K562 (cell line): ENCODE data around the gene PRKAR2B. TPM values are rescaled to one million over a fixed set of nuclear protein-coding genes. Genes with fewer than 3 reads are reported as not detected.

Experiments
- BMI1 ChIP-seq: fragments of 150-350 bp; IDR thresholded peaks from 2 replicates; pipeline ENCODE4 v1.6.1; 2014; ENCODE audit warnings: low read length
- EP400 ChIP-seq: fragments of 450-650 bp; IDR thresholded peaks from 2 replicates; pipeline ENCODE4 v1.6.1; 2017; ENCODE audit warnings: antibody characterized with exemption, mild to moderate bottlenecking, moderate library complexity
- HNRNPK ChIP-seq: fragments of 200-400 bp; formaldehyde crosslinking; IDR thresholded peaks from one replicate; pipeline ENCODE4 v1.6.1; 2018; ENCODE audit warnings: mild to moderate bottlenecking, low read depth, low read length; ENCODE audit not compliant: poor library complexity, severe bottlenecking
- KAT2B ChIP-seq: IDR thresholded peaks from one replicate; pipeline ENCODE4 v1.6.1; 2012; ENCODE audit warnings: low read depth, mild to moderate bottlenecking, control low read depth, inconsistent platforms, low read length, moderate library complexity
- MAFG ChIP-seq: fragments of 450-650 bp; conservative IDR thresholded peaks from 2 replicates; pipeline ENCODE4 v1.6.1; 2016; ENCODE audit warnings: missing genetic modification characterization, missing compliant biosample characterization
- MED1 ChIP-seq: sonication (generic); formaldehyde crosslinking; IDR thresholded peaks from 2 replicates; pipeline ENCODE4 v1.8.1; 2023; ENCODE audit warnings: missing genetic modification reagents, borderline replicate concordance
- NCOA4 ChIP-seq: fragments of 450-650 bp; IDR thresholded peaks from 2 replicates; pipeline ENCODE4 v1.6.1; 2018; ENCODE audit warnings: mild to moderate bottlenecking; ENCODE audit not compliant: partially characterized antibody
- NCOR1 ChIP-seq: fragments of 450-650 bp; IDR thresholded peaks from 2 replicates; pipeline ENCODE4 v1.6.1; 2016; ENCODE audit warnings: mild to moderate bottlenecking, moderate library complexity
- NFXL1 ChIP-seq: fragments of 450-650 bp; formaldehyde crosslinking; IDR thresholded peaks from 2 replicates; pipeline ENCODE4 v1.4.0; 2021; ENCODE audit warnings: mild to moderate bottlenecking
- NR3C1 ChIP-seq: sonication (generic); formaldehyde crosslinking; IDR thresholded peaks from 2 replicates; pipeline ENCODE4 v1.8.1; 2022; ENCODE audit warnings: missing genetic modification reagents
- PHB2 ChIP-seq: fragments of 450-650 bp; IDR thresholded peaks from 2 replicates; pipeline ENCODE4 v1.6.1; 2017; ENCODE audit warnings: low read depth
- RBM39 ChIP-seq: fragments of 200-400 bp; formaldehyde crosslinking; optimal IDR thresholded peaks from 2 replicates; pipeline ENCODE3; 2018; ENCODE audit warnings: low read depth, low read length
- RNF2 ChIP-seq: sonication (generic); IDR thresholded peaks from 2 replicates; pipeline ENCODE4 v1.6.1; 2016
- SP1 ChIP-seq: sonication (generic); formaldehyde crosslinking; IDR thresholded peaks from 2 replicates; pipeline ENCODE4 v1.8.1; 2022; ENCODE audit warnings: mild to moderate bottlenecking, missing genetic modification reagents
- STAT5B ChIP-seq: fragments of 250-450 bp; sonication (Bioruptor Pico); IDR thresholded peaks from 2 replicates; pipeline ENCODE4 v1.8.0; 2021; ENCODE audit warnings: mild to moderate bottlenecking, inconsistent platforms
- TAF15 ChIP-seq: fragments of 200-400 bp; formaldehyde crosslinking; IDR thresholded peaks from 2 replicates; pipeline ENCODE4 v1.6.1; 2017; ENCODE audit warnings: mild to moderate bottlenecking, low read depth, low read length, moderate library complexity
- ZFP1 ChIP-seq: fragments of 450-650 bp; formaldehyde crosslinking; IDR thresholded peaks from 2 replicates; pipeline ENCODE4 v1.4.0; 2020; ENCODE audit warnings: mild to moderate bottlenecking, mixed read lengths
- ZNF583 ChIP-seq: fragments of 250-450 bp; sonication (Bioruptor Pico); IDR thresholded peaks from 2 replicates; pipeline ENCODE4 v1.4.0; 2020
- polyA plus RNA-seq, 8 experiments: library from polyadenylated mRNA; depleted of rRNA in 4 of 8; stranded (reverse) in 5 of 8; unstranded in 3 of 8; fragments of >200 nt; fragmentation: Nextera tagmentation in 2 of 8; fragmentation: Illumina TruSeq in 1 of 8; extraction: Ambion mirVana in 2 of 8; extraction: Trizol in 1 of 8; gene quantifications; 2 replicates each; pipeline versions ENCODE4 v1.2.1 to v1.2.3, GENCODE V29; 2011 to 2014; ENCODE audit warnings: inconsistent platforms in 1 of 8, missing spikeins in 1 of 8
- total RNA-seq, 7 experiments: library from RNA; depleted of rRNA in 6 of 7; stranded (reverse); fragments of >200 nt in 6 of 7; fragmentation: Illumina TruSeq in 2 of 7; extraction: Trizol in 2 of 7; gene quantifications; 2 replicates each; pipeline versions ENCODE4 v1.2.1 to v1.2.3, GENCODE V29; 2011 to 2021; ENCODE audit warnings: low replicate concordance in 1 of 7
- TF ChIP-seq, protein P1 (sequence below): fragments of 450-650 bp; formaldehyde crosslinking; IDR thresholded peaks from 2 replicates; pipeline ENCODE4 v1.4.0; 2022; ENCODE audit warnings: missing genetic modification characterization
- TF ChIP-seq, protein P2 (sequence below): fragments of 450-650 bp; IDR thresholded peaks from 2 replicates; pipeline ENCODE4 v1.6.1; 2017; ENCODE audit warnings: antibody characterized with exemption, mild to moderate bottlenecking
- TF ChIP-seq, protein P3 (sequence below): fragments of 200-800 bp; sonication (Bioruptor generic); IDR thresholded peaks from 2 replicates; pipeline ENCODE4 v1.6.1; 2017; ENCODE audit warnings: missing genetic modification characterization, missing compliant biosample characterization

The PRKAR2B gene
- total and polyA plus RNA-seq, 9 of the 15 experiments (the other 6 are each of a cell fraction or from before 2014, with no cell fraction given): 59.0 to 173 (median 129) TPM

DNA sequence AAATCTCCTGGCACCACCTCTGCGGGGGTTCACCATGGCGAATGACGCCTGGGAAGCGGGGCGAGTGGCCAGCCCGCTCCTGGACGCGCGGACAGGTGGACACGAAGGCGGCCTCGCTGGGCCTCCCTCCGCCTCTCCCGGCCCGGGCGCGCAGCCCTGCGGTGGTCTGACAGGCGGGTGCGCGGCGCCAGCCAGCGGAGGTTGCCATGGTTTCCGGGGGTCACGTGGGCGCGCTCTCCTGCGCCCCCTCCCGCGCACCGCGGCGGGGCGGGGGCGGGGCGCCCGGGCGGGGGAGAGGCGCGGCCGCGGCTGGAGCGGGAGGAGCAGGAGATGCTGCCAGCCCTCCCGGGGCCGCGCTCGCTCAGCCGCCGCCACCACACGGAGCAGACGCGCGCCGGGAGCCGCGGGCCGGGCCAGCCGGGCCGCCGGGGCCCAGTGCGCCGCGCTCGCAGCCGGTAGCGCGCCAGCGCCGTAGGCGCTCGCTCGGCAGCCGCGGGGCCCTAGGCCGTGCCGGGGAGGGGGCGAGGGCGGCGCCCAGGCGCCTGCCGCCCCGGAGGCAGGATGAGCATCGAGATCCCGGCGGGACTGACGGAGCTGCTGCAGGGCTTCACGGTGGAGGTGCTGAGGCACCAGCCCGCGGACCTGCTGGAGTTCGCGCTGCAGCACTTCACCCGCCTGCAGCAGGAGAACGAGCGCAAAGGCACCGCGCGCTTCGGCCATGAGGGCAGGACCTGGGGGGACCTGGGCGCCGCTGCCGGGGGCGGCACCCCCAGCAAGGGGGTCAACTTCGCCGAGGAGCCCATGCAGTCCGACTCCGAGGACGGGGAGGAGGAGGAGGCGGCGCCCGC lies at the start of gene PRKAR2B (continued):
- TF ChIP-seq MED1 (CRISPR knock-in tag) (no peak), ZFP1 (CRISPR knock-in tag) (no peak), SP1 (CRISPR knock-in tag) (peak; percentile 79), NFXL1 (no peak), HNRNPK (peak; percentile 46), BMI1 (peak; percentile 82), RBM39 (no peak), NR3C1 (CRISPR knock-in tag) (peak; percentile 27; the same call in 1 of the 2 replicates), EP400 (peak; percentile 36; the same call in 1 of the 2 replicates), TAF15 (no peak), ZNF583 (peak; percentile 76), PHB2 (no peak), MAFG (tag) (no peak), STAT5B (CRISPR knock-in tag) (no peak), NCOR1 (0 out of 2 replicates have a peak, but pooled peaks have one; percentile 10), RNF2 (peak; percentile 77), KAT2B (no peak), NCOA4 (no peak)
- TF ChIP-seq, protein P1, sequence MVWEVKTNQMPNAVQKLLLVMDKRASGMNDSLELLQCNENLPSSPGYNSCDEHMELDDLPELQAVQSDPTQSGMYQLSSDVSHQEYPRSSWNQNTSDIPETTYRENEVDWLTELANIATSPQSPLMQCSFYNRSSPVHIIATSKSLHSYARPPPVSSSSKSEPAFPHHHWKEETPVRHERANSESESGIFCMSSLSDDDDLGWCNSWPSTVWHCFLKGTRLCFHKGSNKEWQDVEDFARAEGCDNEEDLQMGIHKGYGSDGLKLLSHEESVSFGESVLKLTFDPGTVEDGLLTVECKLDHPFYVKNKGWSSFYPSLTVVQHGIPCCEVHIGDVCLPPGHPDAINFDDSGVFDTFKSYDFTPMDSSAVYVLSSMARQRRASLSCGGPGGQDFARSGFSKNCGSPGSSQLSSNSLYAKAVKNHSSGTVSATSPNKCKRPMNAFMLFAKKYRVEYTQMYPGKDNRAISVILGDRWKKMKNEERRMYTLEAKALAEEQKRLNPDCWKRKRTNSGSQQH (CRISPR knock-in tag): no peak
- TF ChIP-seq, protein P2, sequence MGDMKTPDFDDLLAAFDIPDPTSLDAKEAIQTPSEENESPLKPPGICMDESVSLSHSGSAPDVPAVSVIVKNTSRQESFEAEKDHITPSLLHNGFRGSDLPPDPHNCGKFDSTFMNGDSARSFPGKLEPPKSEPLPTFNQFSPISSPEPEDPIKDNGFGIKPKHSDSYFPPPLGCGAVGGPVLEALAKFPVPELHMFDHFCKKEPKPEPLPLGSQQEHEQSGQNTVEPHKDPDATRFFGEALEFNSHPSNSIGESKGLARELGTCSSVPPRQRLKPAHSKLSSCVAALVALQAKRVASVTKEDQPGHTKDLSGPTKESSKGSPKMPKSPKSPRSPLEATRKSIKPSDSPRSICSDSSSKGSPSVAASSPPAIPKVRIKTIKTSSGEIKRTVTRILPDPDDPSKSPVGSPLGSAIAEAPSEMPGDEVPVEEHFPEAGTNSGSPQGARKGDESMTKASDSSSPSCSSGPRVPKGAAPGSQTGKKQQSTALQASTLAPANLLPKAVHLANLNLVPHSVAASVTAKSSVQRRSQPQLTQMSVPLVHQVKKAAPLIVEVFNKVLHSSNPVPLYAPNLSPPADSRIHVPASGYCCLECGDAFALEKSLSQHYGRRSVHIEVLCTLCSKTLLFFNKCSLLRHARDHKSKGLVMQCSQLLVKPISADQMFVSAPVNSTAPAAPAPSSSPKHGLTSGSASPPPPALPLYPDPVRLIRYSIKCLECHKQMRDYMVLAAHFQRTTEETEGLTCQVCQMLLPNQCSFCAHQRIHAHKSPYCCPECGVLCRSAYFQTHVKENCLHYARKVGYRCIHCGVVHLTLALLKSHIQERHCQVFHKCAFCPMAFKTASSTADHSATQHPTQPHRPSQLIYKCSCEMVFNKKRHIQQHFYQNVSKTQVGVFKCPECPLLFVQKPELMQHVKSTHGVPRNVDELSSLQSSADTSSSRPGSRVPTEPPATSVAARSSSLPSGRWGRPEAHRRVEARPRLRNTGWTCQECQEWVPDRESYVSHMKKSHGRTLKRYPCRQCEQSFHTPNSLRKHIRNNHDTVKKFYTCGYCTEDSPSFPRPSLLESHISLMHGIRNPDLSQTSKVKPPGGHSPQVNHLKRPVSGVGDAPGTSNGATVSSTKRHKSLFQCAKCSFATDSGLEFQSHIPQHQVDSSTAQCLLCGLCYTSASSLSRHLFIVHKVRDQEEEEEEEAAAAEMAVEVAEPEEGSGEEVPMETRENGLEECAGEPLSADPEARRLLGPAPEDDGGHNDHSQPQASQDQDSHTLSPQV: peak; percentile 94
- TF ChIP-seq, protein P3, sequence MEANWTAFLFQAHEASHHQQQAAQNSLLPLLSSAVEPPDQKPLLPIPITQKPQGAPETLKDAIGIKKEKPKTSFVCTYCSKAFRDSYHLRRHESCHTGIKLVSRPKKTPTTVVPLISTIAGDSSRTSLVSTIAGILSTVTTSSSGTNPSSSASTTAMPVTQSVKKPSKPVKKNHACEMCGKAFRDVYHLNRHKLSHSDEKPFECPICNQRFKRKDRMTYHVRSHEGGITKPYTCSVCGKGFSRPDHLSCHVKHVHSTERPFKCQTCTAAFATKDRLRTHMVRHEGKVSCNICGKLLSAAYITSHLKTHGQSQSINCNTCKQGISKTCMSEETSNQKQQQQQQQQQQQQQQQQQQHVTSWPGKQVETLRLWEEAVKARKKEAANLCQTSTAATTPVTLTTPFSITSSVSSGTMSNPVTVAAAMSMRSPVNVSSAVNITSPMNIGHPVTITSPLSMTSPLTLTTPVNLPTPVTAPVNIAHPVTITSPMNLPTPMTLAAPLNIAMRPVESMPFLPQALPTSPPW (CRISPR knock-in tag): peak; percentile 99
